Mononuclear cell (primary cell): ENCODE data around the gene LGALS1. TPM values are rescaled to one million over a fixed set of nuclear protein-coding genes. Genes with fewer than 3 reads are reported as not detected.
"Not testable (repeated sequence)": the region's sequence is repeated elsewhere in the genome, so short reads cannot be mapped to it uniquely, and the experiment has no call there.

Experiments used
- H3K27me3 ChIP-seq: 2 replicates; pipeline ENCODE4 v1.6.0; 2011; ENCODE audit warnings: low read length, control low read depth; ENCODE audit not compliant: insufficient read depth
- H3K4me1 ChIP-seq: 2 replicates; pipeline ENCODE4 v1.5.1; 2011; ENCODE audit warnings: mild to moderate bottlenecking, low read length, control low read depth; ENCODE audit not compliant: insufficient read depth
- H3K4me3 ChIP-seq: 2 replicates; pipeline ENCODE4 v1.5.1; 2011; ENCODE audit warnings: mild to moderate bottlenecking, low read length, moderate library complexity
- H3K9me3 ChIP-seq: 2 replicates; pipeline ENCODE4 v1.5.1; 2011; ENCODE audit warnings: low read depth, mild to moderate bottlenecking, control low read depth, low read length
- total RNA-seq: library from RNA; depleted of rRNA; stranded (reverse); fragments of >200 nt; gene quantifications from one replicate; pipeline ENCODE4 v1.2.3, GENCODE V29; 2012

LGALS1 gene
- total RNA-seq, 1 donor: 260 TPM

GRCh38 chr22:37654563-37655251 is 20.7 kb upstream of the LGALS1 start:
- H3K9me3 ChIP-seq: no peaks in the 10 kb centered on the region
- H3K4me1 ChIP-seq: peaks cover 16% of the 10 kb centered on the region
- H3K27me3 ChIP-seq: no peaks in the 10 kb centered on the region
- H3K4me3 ChIP-seq: no peak overlapping the region

GRCh38 chr22:37655252-37655563 is 20.2 kb upstream of the LGALS1 start:
- Histone ChIP-seq H3K4me1 (peaks cover 21% of the 10 kb centered on the region), H3K4me3 (no peak overlapping the region), H3K9me3 (no peaks in the 10 kb centered on the region), H3K27me3 (no peaks in the 10 kb centered on the region)

GRCh38 chr22:37656583-37656982 is 18.9 kb upstream of the LGALS1 start:
- H3K4me3 ChIP-seq, H3K9me3 ChIP-seq, H3K27me3 ChIP-seq: not testable (repeated sequence)
- H3K4me1 ChIP-seq: peaks cover 35% of the 10 kb centered on the region

- H3K27me3 ChIP-seq: no peaks in the 10 kb centered on the region
- no peaks in the 10 kb centered on the region for H3K9me3 ChIP-seq
- H3K4me1 ChIP-seq: peaks cover 44% of the 10 kb centered on the region
- H3K4me3 ChIP-seq: peak overlapping the region; percentile 34
Observed at GRCh38 chr22:37657590-37658132, 17.8 kb upstream of the LGALS1 start.

GRCh38 chr22:37658133-37659065 is 17.0 kb upstream of the LGALS1 start, which contains the start of gene PDXP:
Gene PDXP, plus strand, starts transcription at chr22:37658723. Its CDS starts 60 bp downstream, at chr22:37658783.
- no peaks in the 10 kb centered on the region for H3K9me3 ChIP-seq
- peak within 1 kb of the TSS; percentile 47 for H3K4me3 ChIP-seq
- H3K27me3 ChIP-seq: no peaks in the 10 kb centered on the region
- H3K4me1 ChIP-seq: peaks cover 44% of the 10 kb centered on the region

GRCh38 chr22:37659066-37659896 is 16.2 kb upstream of the LGALS1 start:
- Histone ChIP-seq H3K27me3 (no peaks in the 10 kb centered on the region), H3K9me3 (no peaks in the 10 kb centered on the region), H3K4me1 (peaks cover 44% of the 10 kb centered on the region), H3K4me3 (peak overlapping the region; percentile 47)

- Histone ChIP-seq H3K27me3 (no peaks in the 10 kb centered on the region), H3K9me3 (no peaks in the 10 kb centered on the region), H3K4me1 (peaks cover 44% of the 10 kb centered on the region), H3K4me3 (no peak overlapping the region)
Observed at GRCh38 chr22:37659897-37660708, 15.3 kb upstream of the LGALS1 start.

GRCh38 chr22:37660709-37661045 is 14.8 kb upstream of the LGALS1 start:
- H3K27me3 ChIP-seq: no peaks in the 10 kb centered on the region
- no peak overlapping the region for H3K4me3 ChIP-seq
- no peaks in the 10 kb centered on the region for H3K9me3 ChIP-seq
- H3K4me1 ChIP-seq: peaks cover 44% of the 10 kb centered on the region

- H3K4me3 ChIP-seq: no peak overlapping the region
- H3K27me3 ChIP-seq: no peaks in the 10 kb centered on the region
- H3K9me3 ChIP-seq: no peaks in the 10 kb centered on the region
- peaks cover 44% of the 10 kb centered on the region for H3K4me1 ChIP-seq
Observed at GRCh38 chr22:37661160-37661924, 14.1 kb upstream of the LGALS1 start.

- Histone ChIP-seq H3K4me3 (no peak overlapping the region), H3K9me3 (no peaks in the 10 kb centered on the region), H3K4me1 (peaks cover 44% of the 10 kb centered on the region)
Observed at GRCh38 chr22:37662039-37662438, 13.4 kb upstream of the LGALS1 start.

GRCh38 chr22:37663521-37664140 is 11.8 kb upstream of the LGALS1 start:
- Histone ChIP-seq H3K4me1 (peaks cover 34% of the 10 kb centered on the region), H3K27me3 (no peaks in the 10 kb centered on the region), H3K4me3 (no peak overlapping the region), H3K9me3 (no peaks in the 10 kb centered on the region)

More at GRCh38 chr22:37662039-37662438, 13.4 kb upstream of the LGALS1 start:
- no peaks in the 10 kb centered on the region for H3K27me3 ChIP-seq

GRCh38 chr22:37664249-37665101 is 11.0 kb upstream of the LGALS1 start:
- Histone ChIP-seq H3K9me3 (no peaks in the 10 kb centered on the region), H3K27me3 (no peaks in the 10 kb centered on the region), H3K4me3 (no peak overlapping the region), H3K4me1 (peaks cover 30% of the 10 kb centered on the region)
